H1 (cell line): Measurements from ENCODE around the gene TIGIT. TPM values are rescaled to one million over a fixed set of nuclear protein-coding genes. Genes with fewer than 3 reads are reported as not detected.

Experiments
- BCL11A ChIP-seq, 2 experiments: IDR thresholded peaks; one replicate each; pipeline ENCODE4 v1.6.1; 2011; ENCODE audit warnings: low read depth in 2 of 2, low read length in 2 of 2, mild to moderate bottlenecking in 2 of 2
- CHD2 ChIP-seq: IDR thresholded peaks from 2 replicates; pipeline ENCODE4 v1.6.1; 2012; ENCODE audit warnings: low read length, improper control_type of control experiment
- JUND ChIP-seq: IDR thresholded peaks from 2 replicates; pipeline ENCODE4 v1.6.1; 2011; ENCODE audit warnings: mild to moderate bottlenecking, improper control_type of control experiment, low read length
- MAX ChIP-seq: IDR thresholded peaks from 2 replicates; pipeline ENCODE4 v1.6.1; 2012; ENCODE audit warnings: inconsistent platforms
- RNF2 ChIP-seq: fragments of 200-900, 300-1000 bp; sonication (generic); IDR thresholded peaks from 2 replicates; pipeline ENCODE4 v1.7.1; 2016; ENCODE audit warnings: borderline replicate concordance, low read depth, mild to moderate bottlenecking, antibody characterized with exemption, low read length; ENCODE audit not compliant: poor library complexity, severe bottlenecking; ENCODE audit errors: missing control alignments
- SP1 ChIP-seq: IDR thresholded peaks from 2 replicates; pipeline ENCODE4 v1.6.1; 2011; ENCODE audit warnings: low read depth, low read length
- TBP ChIP-seq: IDR thresholded peaks from 2 replicates; pipeline ENCODE4 v1.6.1; 2011; ENCODE audit warnings: low read depth, low read length, improper control_type of control experiment
- USF2 ChIP-seq: IDR thresholded peaks from 2 replicates; pipeline ENCODE4 v1.6.1; 2011; ENCODE audit warnings: low read length, improper control_type of control experiment
- polyA plus RNA-seq, 7 experiments: library from polyadenylated mRNA; depleted of rRNA in 3 of 7; stranded (reverse) in 5 of 7; unstranded in 2 of 7; fragments of >200 nt in 5 of 7; fragments of 200-250 nt in 2 of 7; gene quantifications; 1 replicate in 5 of 7; 2 replicates in 1 of 7; 4 replicates in 1 of 7; pipeline versions ENCODE4 v1.2.1 to v1.2.3, GENCODE V29; 2011 to 2013; ENCODE audit warnings: missing spikeins in 2 of 7, mixed read lengths in 2 of 7
- total RNA-seq: library from RNA; stranded (reverse); fragmentation: NEBNext Ultra II Directional; extraction: Animal tissue kit (Norgen Biotek cat#: 25700); gene quantifications from 2 replicates; pipeline ENCODE4 v1.2.1, GENCODE V29; 2021

The TIGIT gene
- total and polyA plus RNA-seq, 2 of the 8 experiments (the other 6 are each of a cell fraction or from before 2014, with no cell fraction given): 0.02 TPM; not detected in 1

GRCh38 chr3:114328345-114328744 lies 34.5 kb downstream of the TIGIT start (continued):
- TF ChIP-seq MAX: no peak
- no peak for TF ChIP-seq CHD2
- TF ChIP-seq TBP: no peak
- no peak for TF ChIP-seq USF2
- TF ChIP-seq SP1: no peak
- no peak for TF ChIP-seq RNF2
- TF ChIP-seq BCL11A (IDR thresholded peaks at IDR 0.05; ENCODE audit: low read depth in 2 of 2, low read length in 2 of 2): no peak
- no peak for TF ChIP-seq JUND
